Neural cell (in vitro differentiated cells): ENCODE results near the gene ZCCHC12. TPM values are rescaled to one million over a fixed set of nuclear protein-coding genes. Genes with fewer than 3 reads are reported as not detected.

Source experiments
- H2AFZ ChIP-seq: fragments of 200-600, 300-800 bp; sonication (generic), shearing (Covaris generic); 2 replicates; pipeline ENCODE4 v1.6.0; 2014; ENCODE audit warnings: low read depth, mild to moderate bottlenecking, antibody characterized with exemption, low read length, moderate library complexity
- H3F3A ChIP-seq: fragments of 200-600 bp; shearing (Covaris generic); 2 replicates; pipeline ENCODE4 v1.6.1; 2016; ENCODE audit warnings: mild to moderate bottlenecking, moderate library complexity, mixed read lengths, antibody characterized with exemption, low read length; ENCODE audit not compliant: insufficient read depth, poor library complexity, severe bottlenecking
- H3K27ac ChIP-seq: fragments of 200-600, 300-800 bp; sonication (generic), shearing (Covaris generic); 2 replicates; pipeline ENCODE4 v1.5.1; 2014; ENCODE audit warnings: mild to moderate bottlenecking, low read length, moderate library complexity
- H3K27me3 ChIP-seq: fragments of 300-800, 200-600 bp; sonication (generic), shearing (Covaris generic); 2 replicates; pipeline ENCODE4 v1.6.0; 2014; ENCODE audit warnings: mild to moderate bottlenecking, low read depth, low read length, moderate library complexity; ENCODE audit not compliant: insufficient read depth
- H3K36me3 ChIP-seq: fragments of 300-800, 200-600 bp; sonication (generic), shearing (Covaris generic); 2 replicates; pipeline ENCODE4 v1.5.1; 2014; ENCODE audit warnings: mild to moderate bottlenecking, antibody characterized with exemption, low read length, moderate library complexity; ENCODE audit not compliant: insufficient read depth
- H3K4me2 ChIP-seq: fragments of 300-800, 200-600 bp; sonication (generic), shearing (Covaris generic); 2 replicates; pipeline ENCODE4 v1.6.0; 2014; ENCODE audit warnings: mild to moderate bottlenecking, low read length
- H3K4me3 ChIP-seq: fragments of 300-800, 200-600 bp; sonication (generic), shearing (Covaris generic); 2 replicates; pipeline ENCODE4 v1.5.1; 2014; ENCODE audit warnings: mild to moderate bottlenecking, low read length, moderate library complexity
- H3K79me2 ChIP-seq: fragments of 200-600 bp; shearing (Covaris generic); replicated peaks from 2 replicates; pipeline ENCODE4 v1.6.0; 2014; ENCODE audit warnings: mild to moderate bottlenecking, low read length, moderate library complexity; ENCODE audit not compliant: insufficient read depth
- H3K9ac ChIP-seq: fragments of 300-800, 200-600 bp; sonication (generic), shearing (Covaris generic); 2 replicates; pipeline ENCODE4 v1.6.1; 2016; ENCODE audit warnings: mild to moderate bottlenecking, low read length, mixed read lengths
- H3K9me2 ChIP-seq: fragments of 200-600 bp; shearing (Covaris generic); 2 replicates; pipeline ENCODE4 v1.6.1; 2016; ENCODE audit warnings: mild to moderate bottlenecking, low read length, mixed read lengths; ENCODE audit not compliant: insufficient read depth
- H3K9me3 ChIP-seq: fragments of 200-600, 300-800 bp; sonication (generic), shearing (Covaris generic); 2 replicates; pipeline ENCODE4 v1.6.1; 2016; ENCODE audit warnings: mild to moderate bottlenecking, mixed run types, low read length, moderate library complexity, mixed read lengths
- H4K20me1 ChIP-seq: fragments of 200-600 bp; shearing (Covaris generic); 2 replicates; pipeline ENCODE4 v1.6.1; 2016; ENCODE audit warnings: mild to moderate bottlenecking, mixed run types; ENCODE audit not compliant: insufficient read depth
- CTCF ChIP-seq: fragments of 450-650 bp; IDR thresholded peaks from 2 replicates; pipeline ENCODE4 v1.5.1; 2014; ENCODE audit warnings: antibody characterized with exemption, mild to moderate bottlenecking, moderate library complexity; ENCODE audit not compliant: poor library complexity, severe bottlenecking
- EP300 ChIP-seq: fragments of 450-650 bp; conservative IDR thresholded peaks from 2 replicates; pipeline ENCODE4 v1.6.1; 2014; ENCODE audit warnings: antibody characterized with exemption, mild to moderate bottlenecking, moderate library complexity; ENCODE audit not compliant: poor library complexity, severe bottlenecking
- EZH2 ChIP-seq: fragments of 200-600, 300-800 bp; shearing (Covaris generic), sonication (generic); IDR thresholded peaks from 2 replicates; pipeline ENCODE4 v1.6.1; 2014; ENCODE audit warnings: antibody characterized with exemption, low read length, borderline replicate concordance, mild to moderate bottlenecking; ENCODE audit not compliant: insufficient read depth, poor library complexity, severe bottlenecking
- MXI1 ChIP-seq: fragments of 450-650 bp; conservative IDR thresholded peaks from 2 replicates; pipeline ENCODE4 v1.6.1; 2014; ENCODE audit warnings: antibody characterized with exemption, mild to moderate bottlenecking; ENCODE audit not compliant: poor library complexity, severe bottlenecking
- POLR2AphosphoS5 ChIP-seq: IDR thresholded peaks from 2 replicates; pipeline ENCODE4 v1.6.1; 2012
- RAD21 ChIP-seq: fragments of 450-650 bp; conservative IDR thresholded peaks from 2 replicates; pipeline ENCODE4 v1.6.1; 2014; ENCODE audit warnings: antibody characterized with exemption, mild to moderate bottlenecking, moderate library complexity
- SMC3 ChIP-seq: fragments of 450-650 bp; conservative IDR thresholded peaks from 2 replicates; pipeline ENCODE4 v1.6.1; 2014; ENCODE audit warnings: antibody characterized with exemption, mild to moderate bottlenecking, moderate library complexity; ENCODE audit not compliant: poor library complexity
- polyA plus RNA-seq: library from polyadenylated mRNA; depleted of rRNA; stranded (reverse); fragments of >200 nt; gene quantifications from 2 replicates; pipeline ENCODE4 v1.2.3, GENCODE V29; 2014
- TF ChIP-seq, protein P1 (sequence below): IDR thresholded peaks from 2 replicates; pipeline ENCODE4 v1.6.1; 2012; ENCODE audit warnings: borderline replicate concordance

The ZCCHC12 gene
- polyA plus RNA-seq, 1 donor from 2014 or later = 146 TPM

DNA sequence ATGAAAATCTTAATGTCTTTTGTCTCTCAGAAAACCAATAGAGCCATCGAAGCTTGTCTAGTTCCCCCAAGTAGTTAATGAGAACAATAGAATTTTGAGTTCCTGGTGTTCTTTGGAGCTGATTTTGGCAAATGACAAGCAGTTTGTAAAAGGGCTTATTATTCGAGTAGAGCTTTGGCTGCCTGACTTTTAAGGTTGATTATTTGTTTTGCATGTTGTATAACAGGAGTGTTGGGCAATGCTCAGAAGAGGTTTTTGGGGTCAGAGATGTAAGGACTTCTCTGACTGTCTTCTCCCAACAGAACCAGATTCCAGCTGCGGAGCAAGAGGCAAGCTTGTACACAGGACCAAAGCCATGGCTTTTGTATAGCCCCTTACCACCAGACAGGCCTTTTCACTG, 30.0 kb downstream of the ZCCHC12 start:
- Histone ChIP-seq H3K27ac (no peak overlapping the region), H3K27me3 (no peaks in the 10 kb centered on the region), H3F3A (no peaks in the 10 kb centered on the region), H3K9me3 (no peaks in the 10 kb centered on the region), H2AFZ (no peak overlapping the region), H3K4me3 (no peak overlapping the region), H3K79me2 (no peaks in the 10 kb centered on the region), H3K4me2 (no peak overlapping the region), H4K20me1 (no peaks in the 10 kb centered on the region), H3K36me3 (no peaks in the 10 kb centered on the region), H3K9me2 (no peaks in the 10 kb centered on the region), H3K9ac (no peak overlapping the region)
- TF ChIP-seq EP300 (no peak), RAD21 (no peak), SMC3 (no peak)
- TF ChIP-seq, protein P1, sequence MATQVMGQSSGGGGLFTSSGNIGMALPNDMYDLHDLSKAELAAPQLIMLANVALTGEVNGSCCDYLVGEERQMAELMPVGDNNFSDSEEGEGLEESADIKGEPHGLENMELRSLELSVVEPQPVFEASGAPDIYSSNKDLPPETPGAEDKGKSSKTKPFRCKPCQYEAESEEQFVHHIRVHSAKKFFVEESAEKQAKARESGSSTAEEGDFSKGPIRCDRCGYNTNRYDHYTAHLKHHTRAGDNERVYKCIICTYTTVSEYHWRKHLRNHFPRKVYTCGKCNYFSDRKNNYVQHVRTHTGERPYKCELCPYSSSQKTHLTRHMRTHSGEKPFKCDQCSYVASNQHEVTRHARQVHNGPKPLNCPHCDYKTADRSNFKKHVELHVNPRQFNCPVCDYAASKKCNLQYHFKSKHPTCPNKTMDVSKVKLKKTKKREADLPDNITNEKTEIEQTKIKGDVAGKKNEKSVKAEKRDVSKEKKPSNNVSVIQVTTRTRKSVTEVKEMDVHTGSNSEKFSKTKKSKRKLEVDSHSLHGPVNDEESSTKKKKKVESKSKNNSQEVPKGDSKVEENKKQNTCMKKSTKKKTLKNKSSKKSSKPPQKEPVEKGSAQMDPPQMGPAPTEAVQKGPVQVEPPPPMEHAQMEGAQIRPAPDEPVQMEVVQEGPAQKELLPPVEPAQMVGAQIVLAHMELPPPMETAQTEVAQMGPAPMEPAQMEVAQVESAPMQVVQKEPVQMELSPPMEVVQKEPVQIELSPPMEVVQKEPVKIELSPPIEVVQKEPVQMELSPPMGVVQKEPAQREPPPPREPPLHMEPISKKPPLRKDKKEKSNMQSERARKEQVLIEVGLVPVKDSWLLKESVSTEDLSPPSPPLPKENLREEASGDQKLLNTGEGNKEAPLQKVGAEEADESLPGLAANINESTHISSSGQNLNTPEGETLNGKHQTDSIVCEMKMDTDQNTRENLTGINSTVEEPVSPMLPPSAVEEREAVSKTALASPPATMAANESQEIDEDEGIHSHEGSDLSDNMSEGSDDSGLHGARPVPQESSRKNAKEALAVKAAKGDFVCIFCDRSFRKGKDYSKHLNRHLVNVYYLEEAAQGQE = no peak

DNA sequence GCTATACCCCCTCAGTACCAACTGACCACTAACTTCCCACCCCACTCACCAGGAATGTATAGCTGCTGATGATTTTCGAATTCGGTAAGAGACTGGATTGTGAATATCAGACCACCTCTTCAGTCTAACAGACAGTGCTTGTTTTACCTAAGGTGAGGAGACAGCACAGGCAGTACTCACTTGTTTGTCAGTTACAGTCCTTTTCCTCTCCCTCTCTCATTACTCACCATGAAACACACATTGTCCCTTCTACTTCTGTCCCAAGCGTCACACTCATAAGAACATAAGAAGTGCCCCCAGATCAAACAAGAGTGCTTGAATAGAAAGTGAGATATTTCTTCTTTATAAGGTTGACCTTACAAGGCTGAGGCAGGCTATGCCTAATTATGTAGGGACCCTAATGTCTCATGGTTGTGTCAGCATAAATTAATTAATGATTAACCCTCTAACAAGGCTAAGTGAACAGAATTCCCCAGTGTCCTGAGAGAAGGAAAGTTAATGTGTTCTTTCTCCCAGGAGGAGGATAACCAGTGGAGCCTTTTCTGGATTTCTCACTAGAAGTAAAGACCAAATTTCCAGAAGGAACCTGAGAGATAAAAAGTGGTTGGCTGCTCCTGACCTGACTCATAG, 32.2 kb downstream of the ZCCHC12 start:
- no peak overlapping the region for H3K4me2 ChIP-seq
- no peaks in the 10 kb centered on the region for H3K9me3 ChIP-seq
- H3K36me3 ChIP-seq = no peaks in the 10 kb centered on the region
- H3K27me3 ChIP-seq = no peaks in the 10 kb centered on the region
- H3K9me2 ChIP-seq = no peaks in the 10 kb centered on the region
- H3K4me3 ChIP-seq = no peak overlapping the region
- no peaks in the 10 kb centered on the region for H3K79me2 ChIP-seq
- H3K9ac ChIP-seq = no peak overlapping the region
- no peak overlapping the region for H2AFZ ChIP-seq
- no peak for TF ChIP-seq CTCF
- no peak for TF ChIP-seq POLR2AphosphoS5
- no peak for TF ChIP-seq MXI1
- no peak overlapping the region for H3K27ac ChIP-seq
- H3F3A ChIP-seq = no peaks in the 10 kb centered on the region
- H4K20me1 ChIP-seq = no peaks in the 10 kb centered on the region

DNA sequence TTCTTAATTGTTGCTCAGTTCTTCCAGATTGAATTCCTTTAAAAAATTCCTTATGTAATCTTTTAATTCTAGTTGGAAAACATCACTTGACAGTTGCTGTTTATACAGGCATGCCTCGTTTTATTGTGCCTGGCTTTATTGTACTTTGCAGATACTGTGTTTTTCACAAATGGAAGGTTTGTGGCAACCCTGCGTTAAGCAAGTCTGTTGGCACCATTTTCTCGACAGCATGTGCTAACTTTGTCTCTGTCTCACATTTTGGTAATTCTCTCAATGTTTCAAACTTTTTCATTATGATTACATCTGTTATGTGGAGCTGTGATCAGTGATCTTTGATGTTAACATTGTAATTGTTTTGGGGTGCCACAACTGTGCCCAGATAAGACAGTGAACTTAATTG, 33.4 kb downstream of the ZCCHC12 start:
- Histone ChIP-seq H3K9me2 (no peaks in the 10 kb centered on the region), H3K4me3 (no peak overlapping the region), H3F3A (no peaks in the 10 kb centered on the region), H3K4me2 (no peak overlapping the region), H3K27ac (no peak overlapping the region), H2AFZ (no peak overlapping the region), H3K27me3 (no peaks in the 10 kb centered on the region), H3K79me2 (no peaks in the 10 kb centered on the region), H3K36me3 (no peaks in the 10 kb centered on the region), H3K9me3 (no peaks in the 10 kb centered on the region), H4K20me1 (no peaks in the 10 kb centered on the region), H3K9ac (no peak overlapping the region)
- TF ChIP-seq, protein P1 = no peak
- TF ChIP-seq RAD21 (no peak), EZH2 (no peak), MXI1 (no peak)
